Mammary epithelial cell (primary cell): ENCODE data around the gene ZNF236.

Source experiments
- EZH2 ChIP-seq: IDR thresholded peaks from 2 replicates; pipeline ENCODE4 v1.6.1; 2012; ENCODE audit warnings: low read length, inconsistent platforms, borderline replicate concordance
- TF ChIP-seq, protein P1 (sequence below), 2 donors: IDR thresholded peaks in 1 of 2; conservative IDR thresholded peaks in 1 of 2; 2 replicates each; pipeline ENCODE4 v1.5.1; 2011 to 2012; ENCODE audit warnings: inconsistent platforms in 2 of 2, low read length in 2 of 2, mild to moderate bottlenecking in 2 of 2, control low read depth in 1 of 2, low read depth in 1 of 2; ENCODE audit not compliant: insufficient read depth in 1 of 2; ENCODE audit errors: extremely low read depth in 1 of 2

DNA sequence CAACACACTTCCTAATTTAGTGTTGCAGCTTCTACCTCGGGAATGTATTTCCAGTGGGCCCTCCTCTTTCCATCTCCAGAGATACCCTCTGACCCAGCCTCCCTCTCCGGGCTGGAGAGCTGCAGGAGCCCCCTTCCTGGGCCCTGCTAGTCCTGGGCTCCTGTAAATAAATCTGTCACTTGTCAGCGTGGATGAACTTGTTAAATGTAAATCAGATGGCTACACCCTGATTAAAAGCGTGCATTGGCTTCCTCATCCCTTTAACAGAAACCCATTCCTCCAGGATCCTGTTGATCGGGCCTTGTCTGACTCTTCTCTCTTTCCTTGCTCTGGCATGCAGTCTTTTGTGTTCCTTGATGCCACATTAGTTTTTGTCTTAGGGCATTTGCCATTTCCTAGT lies 2.4 kb downstream of the ZNF236 start:
- TF ChIP-seq, protein P1, sequence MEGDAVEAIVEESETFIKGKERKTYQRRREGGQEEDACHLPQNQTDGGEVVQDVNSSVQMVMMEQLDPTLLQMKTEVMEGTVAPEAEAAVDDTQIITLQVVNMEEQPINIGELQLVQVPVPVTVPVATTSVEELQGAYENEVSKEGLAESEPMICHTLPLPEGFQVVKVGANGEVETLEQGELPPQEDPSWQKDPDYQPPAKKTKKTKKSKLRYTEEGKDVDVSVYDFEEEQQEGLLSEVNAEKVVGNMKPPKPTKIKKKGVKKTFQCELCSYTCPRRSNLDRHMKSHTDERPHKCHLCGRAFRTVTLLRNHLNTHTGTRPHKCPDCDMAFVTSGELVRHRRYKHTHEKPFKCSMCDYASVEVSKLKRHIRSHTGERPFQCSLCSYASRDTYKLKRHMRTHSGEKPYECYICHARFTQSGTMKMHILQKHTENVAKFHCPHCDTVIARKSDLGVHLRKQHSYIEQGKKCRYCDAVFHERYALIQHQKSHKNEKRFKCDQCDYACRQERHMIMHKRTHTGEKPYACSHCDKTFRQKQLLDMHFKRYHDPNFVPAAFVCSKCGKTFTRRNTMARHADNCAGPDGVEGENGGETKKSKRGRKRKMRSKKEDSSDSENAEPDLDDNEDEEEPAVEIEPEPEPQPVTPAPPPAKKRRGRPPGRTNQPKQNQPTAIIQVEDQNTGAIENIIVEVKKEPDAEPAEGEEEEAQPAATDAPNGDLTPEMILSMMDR (conservative IDR thresholded peaks at IDR 0.05 in 1 of 2, IDR thresholded peaks at IDR 0.05 in 1 of 2; ENCODE audit: extremely low read depth in 1 of 2, insufficient read depth in 1 of 2, low read depth in 1 of 2, low read length in 2 of 2) = no peak
- TF ChIP-seq EZH2 = no peak
